Stomach smooth muscle (tissue), 2 donors: Measurements from ENCODE around the gene SNRPA.
A peak's percentile ranks its signal among the peaks of the same experiment; 100 is the strongest.
"Not testable (repeated sequence)": the region's sequence is repeated elsewhere in the genome, so short reads cannot be mapped to it uniquely, and the experiment has no call there.

Source experiments
- H3K27ac ChIP-seq: one replicate; pipeline ENCODE4 v1.7.0; 2013; ENCODE audit warnings: mild to moderate bottlenecking, low read length, inconsistent platforms
- H3K27me3 ChIP-seq, 2 donors: one replicate each; pipeline ENCODE4 v1.7.0; 2013; ENCODE audit warnings: low read length in 2 of 2; ENCODE audit not compliant: insufficient read depth in 2 of 2, control insufficient read depth in 1 of 2
- H3K36me3 ChIP-seq, 2 donors: one replicate each; pipeline ENCODE4 v1.7.0; 2013; ENCODE audit warnings: low read length in 2 of 2; ENCODE audit not compliant: control insufficient read depth in 2 of 2, insufficient read depth in 2 of 2
- H3K4me1 ChIP-seq: one replicate; pipeline ENCODE4 v1.7.0; 2013; ENCODE audit warnings: low read length; ENCODE audit not compliant: control insufficient read depth, insufficient read depth
- H3K4me3 ChIP-seq, 2 donors: one replicate each; pipeline ENCODE4 v1.7.0; 2013; ENCODE audit warnings: low read length in 2 of 2
- H3K9ac ChIP-seq, 2 donors: one replicate each; pipeline ENCODE4 v1.7.0; 2013; ENCODE audit warnings: low read length in 2 of 2, mild to moderate bottlenecking in 1 of 2
- H3K9me3 ChIP-seq, 2 donors: one replicate each; pipeline ENCODE4 v1.7.0; 2013; ENCODE audit warnings: low read length in 2 of 2; ENCODE audit not compliant: control insufficient read depth in 2 of 2
- donor health status: healthy.
- donor health status: Pancreatic carcinoma.

The SNRPA gene

DNA sequence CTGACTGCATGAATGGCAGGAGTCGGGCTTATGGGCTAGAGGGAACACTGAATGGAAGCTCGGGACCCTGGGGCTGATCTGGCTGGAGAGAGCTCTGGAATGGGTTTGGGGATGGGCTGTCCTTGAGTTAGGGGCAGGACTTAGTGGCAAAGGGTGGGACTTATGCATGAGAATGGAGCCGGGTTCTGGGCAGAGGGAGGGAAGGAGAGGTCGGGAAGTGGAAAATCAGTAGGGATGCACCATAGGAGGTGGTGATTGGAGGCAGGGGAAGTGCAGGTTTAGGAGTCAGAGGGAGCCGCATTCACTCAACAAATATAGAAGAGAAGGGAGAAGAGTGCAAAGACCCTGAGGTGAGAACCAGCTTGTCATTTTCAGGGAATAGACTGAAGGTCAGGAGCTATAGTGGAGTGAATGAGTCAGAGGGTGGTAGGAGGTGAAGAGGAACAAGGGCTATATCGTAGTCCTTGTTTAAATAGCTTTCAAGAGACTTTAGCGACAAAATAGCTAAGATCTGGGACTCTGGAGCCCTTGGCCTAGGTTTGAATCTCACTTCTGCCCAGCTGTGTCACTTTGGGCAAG is 27.8 kb downstream of the SNRPA start:
- no peaks in the 10 kb centered on the region for H3K9me3 ChIP-seq
- H3K9ac ChIP-seq: peak overlapping the region; percentile 83 to 95
- H3K4me1 ChIP-seq: peaks cover 15% of the 10 kb centered on the region
- peak overlapping the region; percentile 98 for H3K27ac ChIP-seq
- H3K36me3 ChIP-seq: peaks cover 0 to 3% of the 10 kb centered on the region in 2 donors
- H3K27me3 ChIP-seq: no peaks in the 10 kb centered on the region
- H3K4me3 ChIP-seq: peak overlapping the region; percentile 78 to 93

DNA sequence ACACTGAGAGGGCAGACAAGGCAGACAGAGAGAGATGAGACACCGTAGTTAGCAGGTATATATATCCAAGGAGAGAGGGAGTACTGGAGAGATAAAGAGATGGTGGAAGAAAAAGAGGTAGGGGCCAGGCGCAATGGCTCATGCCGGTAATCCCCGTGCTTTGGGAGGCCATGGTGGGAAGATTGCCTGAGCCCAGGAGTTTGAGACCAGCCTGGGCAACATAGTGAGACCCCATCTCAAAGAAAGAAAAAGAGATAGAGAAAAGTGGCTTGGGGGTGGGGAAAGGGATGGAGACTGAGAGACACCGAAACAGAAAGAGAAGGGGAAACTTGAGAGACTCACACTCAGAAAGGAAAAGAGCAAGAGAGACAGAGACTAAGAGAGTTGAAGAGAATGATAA is 29.6 kb downstream of the SNRPA start:
- Histone ChIP-seq H3K9me3 (no peaks in the 10 kb centered on the region), H3K9ac (no peak overlapping the region), H3K27ac (no peak overlapping the region)

DNA sequence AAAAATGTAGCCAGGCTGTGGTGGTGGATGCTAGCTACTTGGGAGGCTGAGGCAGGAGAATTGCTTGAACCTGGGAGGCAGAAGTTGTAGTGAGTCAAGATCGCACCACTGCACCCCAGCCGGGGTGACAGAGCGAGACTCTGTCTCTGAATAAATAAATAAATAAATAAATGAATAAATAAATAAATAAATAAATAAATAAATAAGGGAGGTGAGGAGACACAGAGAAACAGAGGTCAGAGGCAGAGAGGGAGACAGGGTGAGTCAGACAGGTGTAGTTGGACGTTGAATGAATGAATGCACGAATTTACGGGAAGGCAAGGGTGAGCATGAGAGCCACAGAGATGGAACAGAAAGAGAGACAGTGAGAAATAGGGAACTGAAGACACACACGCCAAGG is 30.1 kb downstream of the SNRPA start:
- H3K27me3 ChIP-seq: no peaks in the 10 kb centered on the region
- H3K36me3 ChIP-seq: peaks cover 0 to 3% of the 10 kb centered on the region in 2 donors
- peaks cover 15% of the 10 kb centered on the region for H3K4me1 ChIP-seq
- no peaks in the 10 kb centered on the region for H3K9me3 ChIP-seq
- no peak overlapping the region for H3K9ac ChIP-seq
- H3K4me3 ChIP-seq: no peak overlapping the region
- no peak overlapping the region for H3K27ac ChIP-seq

More for the DNA sequence above, 29.6 kb downstream of the SNRPA start:
- no peaks in the 10 kb centered on the region for H3K27me3 ChIP-seq
- H3K36me3 ChIP-seq: peaks cover 0 to 3% of the 10 kb centered on the region in 2 donors
- peaks cover 15% of the 10 kb centered on the region for H3K4me1 ChIP-seq
- no peak overlapping the region for H3K4me3 ChIP-seq

DNA sequence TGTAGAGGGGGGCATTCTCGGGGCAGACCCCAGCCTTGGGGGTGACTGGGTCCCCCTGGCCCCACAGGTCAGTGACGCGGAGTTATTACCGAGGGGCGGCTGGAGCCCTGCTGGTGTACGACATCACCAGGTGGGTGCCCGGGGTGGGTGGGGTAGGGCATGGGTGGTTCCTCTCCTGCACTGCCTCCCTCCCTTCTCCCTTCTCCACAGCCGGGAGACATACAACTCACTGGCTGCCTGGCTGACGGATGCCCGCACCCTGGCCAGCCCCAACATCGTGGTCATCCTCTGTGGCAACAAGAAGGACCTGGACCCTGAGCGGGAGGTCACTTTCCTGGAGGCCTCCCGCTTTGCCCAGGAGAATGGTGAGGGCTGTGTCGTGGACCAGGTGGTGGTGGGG is 32.7 kb downstream of the SNRPA start:
- Histone ChIP-seq H3K36me3 (peaks cover 0 to 5% of the 10 kb centered on the region in 2 donors), H3K4me1 (peaks cover 6% of the 10 kb centered on the region), H3K9ac (no peak overlapping the region)

DNA sequence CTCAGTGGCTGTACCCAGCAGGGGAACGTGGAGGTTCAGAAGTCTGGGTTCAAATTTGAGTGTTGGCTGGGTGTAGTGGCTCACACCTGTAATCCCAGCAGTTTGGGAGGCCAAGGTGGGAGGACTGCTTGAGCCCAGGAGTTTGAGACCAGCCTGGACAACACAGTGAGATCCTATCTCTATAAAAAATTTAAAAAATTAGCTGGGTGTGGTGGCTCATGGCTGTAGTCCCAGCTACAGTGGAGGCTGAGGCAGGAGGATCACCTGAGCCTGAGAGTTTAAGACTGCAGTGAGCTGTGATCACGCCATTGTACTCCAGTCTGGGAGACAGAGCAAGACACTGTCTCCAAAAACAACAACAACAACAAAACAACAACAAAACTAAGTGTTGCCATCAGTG is 33.1 kb downstream of the SNRPA start:
- H3K9me3 ChIP-seq, H3K27ac ChIP-seq, H3K9ac ChIP-seq, H3K4me1 ChIP-seq, H3K27me3 ChIP-seq, H3K36me3 ChIP-seq, H3K4me3 ChIP-seq: not testable (repeated sequence)

More for the DNA sequence above, 32.7 kb downstream of the SNRPA start:
- Histone ChIP-seq H3K9me3 (no peaks in the 10 kb centered on the region), H3K27me3 (no peaks in the 10 kb centered on the region), H3K27ac (no peak overlapping the region), H3K4me3 (no peak overlapping the region)

DNA sequence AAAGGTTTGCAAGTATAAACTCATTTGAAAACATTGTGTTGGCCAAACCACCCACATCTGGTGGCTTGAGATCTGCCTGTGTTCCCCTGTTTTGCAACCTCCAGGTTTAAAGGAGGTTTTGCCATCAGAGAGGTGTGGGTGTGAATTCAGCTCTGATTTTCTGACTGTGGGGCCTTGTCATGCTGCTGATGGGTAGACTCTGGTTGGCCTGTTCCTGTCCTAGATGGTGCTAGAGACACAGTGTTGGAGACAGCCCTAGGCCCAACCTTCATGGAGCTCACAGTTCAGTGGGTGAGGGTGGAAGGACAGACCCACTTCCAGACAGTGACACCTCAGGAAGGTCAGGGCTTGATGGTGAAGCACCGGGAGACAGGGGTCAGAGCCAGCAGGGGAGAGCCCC is 34.5 kb downstream of the SNRPA start:
- Histone ChIP-seq H3K27me3 (no peaks in the 10 kb centered on the region), H3K36me3 (peaks cover 0 to 8% of the 10 kb centered on the region in 2 donors), H3K4me3 (no peak overlapping the region), H3K27ac (no peak overlapping the region), H3K9ac (no peak overlapping the region), H3K4me1 (no peaks in the 10 kb centered on the region), H3K9me3 (no peaks in the 10 kb centered on the region)

DNA sequence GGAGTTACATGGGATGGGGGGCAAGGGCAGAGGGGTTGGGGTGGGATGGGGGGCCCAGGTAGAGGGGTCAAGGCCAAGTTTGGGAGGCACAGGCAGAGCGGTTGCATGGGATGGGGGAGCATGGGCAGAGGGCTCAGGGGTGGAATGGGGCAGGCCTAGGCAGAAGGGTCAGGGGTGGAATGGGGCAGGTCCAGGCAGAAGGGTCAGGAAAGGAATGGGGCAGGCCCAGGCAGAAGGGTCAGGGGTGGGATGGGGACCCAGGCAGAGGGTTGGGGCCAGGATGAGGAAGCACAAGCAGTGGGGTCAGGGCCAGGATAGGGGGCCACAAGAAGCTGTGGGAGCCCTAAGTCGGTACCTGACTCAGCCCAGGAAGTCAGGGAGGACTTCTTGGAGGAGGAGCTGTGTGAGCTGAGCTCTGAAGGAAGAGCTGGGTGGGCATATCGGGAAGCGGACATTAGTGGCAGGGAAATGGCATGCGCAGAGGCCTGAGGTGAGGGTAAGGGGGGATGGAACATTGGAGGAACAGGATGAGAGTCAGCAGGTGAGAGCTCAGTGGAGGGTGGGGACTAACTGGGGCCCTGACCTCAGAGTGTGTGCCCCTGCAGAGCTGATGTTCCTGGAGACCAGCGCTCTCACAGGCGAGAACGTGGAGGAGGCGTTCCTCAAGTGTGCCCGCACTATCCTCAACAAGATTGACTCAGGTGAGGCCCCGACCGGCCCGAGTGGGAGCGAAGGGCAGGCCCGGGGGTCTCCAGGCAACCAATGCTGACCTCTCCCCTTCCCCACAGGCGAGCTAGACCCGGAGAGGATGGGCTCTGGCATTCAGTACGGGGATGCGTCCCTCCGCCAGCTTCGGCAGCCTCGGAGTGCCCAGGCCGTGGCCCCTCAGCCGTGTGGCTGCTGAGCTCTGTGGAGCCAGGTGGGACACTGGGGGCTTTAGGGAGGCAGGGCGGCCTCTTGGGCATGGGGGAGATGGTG is 35.3 kb downstream of the SNRPA start:
- no peaks in the 10 kb centered on the region for H3K4me1 ChIP-seq
- H3K27ac ChIP-seq: no peak overlapping the region
- no peak overlapping the region for H3K9ac ChIP-seq
- H3K27me3 ChIP-seq: no peaks in the 10 kb centered on the region
- H3K36me3 ChIP-seq: peaks cover 0 to 8% of the 10 kb centered on the region in 2 donors
- no peaks in the 10 kb centered on the region for H3K9me3 ChIP-seq
- no peak overlapping the region for H3K4me3 ChIP-seq

DNA sequence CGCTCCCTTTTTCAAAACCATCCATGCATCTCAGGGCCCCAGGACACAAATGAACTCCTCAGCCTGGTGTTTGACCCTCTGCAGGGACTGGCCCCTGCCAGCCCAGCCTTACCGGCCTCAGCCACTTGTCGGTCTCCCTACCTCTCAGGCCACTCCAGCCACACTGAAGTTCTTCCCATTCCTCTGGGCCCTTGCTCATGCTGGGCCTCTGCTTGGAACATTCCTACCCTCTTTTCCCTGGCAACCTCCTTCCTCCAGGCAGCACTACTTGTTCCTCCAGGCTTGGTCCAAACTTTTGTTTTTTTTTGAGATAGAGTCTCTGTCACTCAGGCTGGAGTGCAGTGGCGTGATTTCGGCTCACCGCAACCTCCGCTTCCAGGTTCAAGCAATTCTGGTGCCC is 40.3 kb downstream of the SNRPA start:
- Histone ChIP-seq H3K4me1 (no peaks in the 10 kb centered on the region), H3K9ac (no peak overlapping the region), H3K9me3 (no peaks in the 10 kb centered on the region), H3K27me3 (no peaks in the 10 kb centered on the region), H3K4me3 (no peak overlapping the region), H3K36me3 (peaks cover 3 to 8% of the 10 kb centered on the region in 2 donors), H3K27ac (no peak overlapping the region)

DNA sequence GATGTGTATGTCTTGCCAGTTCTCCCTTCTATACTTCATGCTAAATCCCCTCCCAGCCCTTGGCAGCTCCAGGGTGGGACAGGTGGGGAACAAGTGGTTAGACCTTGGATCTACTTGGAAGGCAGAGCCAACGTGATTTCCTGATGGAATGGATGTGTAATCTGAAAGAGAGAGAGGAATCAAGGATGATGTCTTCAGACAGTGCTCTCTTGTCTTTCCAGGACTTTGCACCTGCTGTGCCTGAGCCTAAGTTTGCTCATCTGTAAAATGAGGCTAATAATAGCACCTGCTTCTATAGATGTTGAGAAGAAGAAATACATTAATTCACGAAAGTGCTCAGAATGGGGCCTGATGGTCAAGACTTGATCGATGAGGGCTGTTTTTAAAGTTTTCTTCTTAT is 41.0 kb downstream of the SNRPA start:
- H3K9me3 ChIP-seq: no peaks in the 10 kb centered on the region
- H3K4me1 ChIP-seq: no peaks in the 10 kb centered on the region
- no peaks in the 10 kb centered on the region for H3K27me3 ChIP-seq

DNA sequence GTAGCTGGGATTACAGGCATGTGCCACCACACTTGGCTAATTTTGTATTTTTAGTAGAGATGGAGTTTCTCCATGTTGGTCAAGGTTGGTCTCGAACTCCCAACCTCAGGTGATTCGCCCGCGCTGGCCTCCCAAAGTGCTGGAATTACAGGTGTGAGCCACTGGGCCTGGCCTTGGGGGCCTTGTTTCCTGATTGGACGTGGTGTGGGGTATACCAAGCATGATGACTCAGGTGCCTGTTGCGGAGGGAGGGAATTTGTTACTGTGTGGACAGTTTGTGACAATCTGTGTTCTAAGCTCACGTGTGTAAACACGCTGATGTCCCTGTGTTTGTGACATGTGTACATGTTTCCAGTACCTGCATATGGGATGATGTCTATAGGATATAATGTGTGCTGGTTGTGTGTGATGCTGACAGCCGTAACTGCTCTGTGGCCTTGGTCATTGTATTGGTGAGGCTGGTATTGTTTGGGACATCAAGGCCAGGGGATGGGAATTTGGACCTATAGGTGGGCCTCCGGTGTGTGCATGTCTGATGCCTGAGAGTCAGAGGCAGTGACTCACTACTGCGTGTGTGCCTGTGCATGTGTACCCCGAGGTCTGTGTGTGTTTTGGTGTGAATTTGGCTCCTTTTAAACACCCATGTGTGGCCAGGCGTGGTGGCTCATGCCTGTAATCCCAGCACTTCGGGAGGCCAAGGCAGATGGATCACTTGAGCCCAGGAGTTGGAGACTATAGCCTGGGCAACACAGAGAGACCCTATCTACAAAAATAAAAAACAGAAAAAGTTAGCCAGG is 46.4 kb downstream of the SNRPA start:
- H3K9ac ChIP-seq: no peak overlapping the region
- H3K36me3 ChIP-seq: peaks cover under 1 to 13% of the 10 kb centered on the region in 2 donors
- H3K27ac ChIP-seq: peak overlapping the region; percentile 92
- H3K27me3 ChIP-seq: no peaks in the 10 kb centered on the region
- peaks cover 35% of the 10 kb centered on the region for H3K4me1 ChIP-seq
- peak overlapping the region in 1 of 2 donors; percentile 85 for H3K4me3 ChIP-seq
- no peaks in the 10 kb centered on the region for H3K9me3 ChIP-seq

More for the DNA sequence above, 41.0 kb downstream of the SNRPA start:
- H3K27ac ChIP-seq: no peak overlapping the region
- no peak overlapping the region for H3K9ac ChIP-seq
- H3K36me3 ChIP-seq: peaks cover 3 to 8% of the 10 kb centered on the region in 2 donors
- no peak overlapping the region for H3K4me3 ChIP-seq
